Astrocyte (in vitro differentiated cells and primary cell): Measurements from ENCODE around the gene IL19. TPM values are rescaled to one million over a fixed set of nuclear protein-coding genes. Genes with fewer than 3 reads are reported as not detected.

Experiments
- DNase-seq: peaks from one replicate; pipeline ENCODE4 v3.0.0-alpha.2; 2010; ENCODE audit warnings: low read depth
- FAIRE-seq: peaks from 2 replicates; lab custom pipeline; 2011; peaks lifted over from hg19 to GRCh38; lab: Jason Lieb, UNC
- H2AFZ ChIP-seq: 2 replicates; pipeline ENCODE4 v1.6.0; 2012; ENCODE audit warnings: low read depth, low read length, inconsistent platforms
- H3K27ac ChIP-seq: 2 replicates; pipeline ENCODE4 v1.5.1; 2011; ENCODE audit warnings: low read depth, low read length, inconsistent platforms
- H3K27me3 ChIP-seq: 2 replicates; pipeline ENCODE4 v1.6.0; 2011; ENCODE audit warnings: low read length, inconsistent platforms; ENCODE audit not compliant: insufficient read depth
- H3K36me3 ChIP-seq: 2 replicates; pipeline ENCODE4 v1.5.1; 2011; ENCODE audit warnings: low read length, inconsistent platforms; ENCODE audit not compliant: insufficient read depth
- H3K4me1 ChIP-seq: 2 replicates; pipeline ENCODE4 v1.5.1; 2011; ENCODE audit warnings: low read length, inconsistent platforms; ENCODE audit not compliant: insufficient read depth
- H3K4me2 ChIP-seq: 2 replicates; pipeline ENCODE4 v1.6.0; 2012; ENCODE audit warnings: low read length, inconsistent platforms
- H3K4me3 ChIP-seq: 2 replicates; pipeline ENCODE4 v1.5.1; 2011; ENCODE audit warnings: low read depth, mild to moderate bottlenecking, low read length, inconsistent platforms; ENCODE audit not compliant: insufficient read depth
- H3K79me2 ChIP-seq: 2 replicates; pipeline ENCODE4 v1.6.0; 2012; ENCODE audit warnings: mild to moderate bottlenecking, low read length, inconsistent platforms; ENCODE audit not compliant: insufficient read depth
- H3K9ac ChIP-seq: 2 replicates; pipeline ENCODE4 v1.6.0; 2012; ENCODE audit warnings: mild to moderate bottlenecking, low read length, inconsistent platforms
- H3K9me3 ChIP-seq: 2 replicates; pipeline ENCODE4 v1.5.1; 2012; ENCODE audit warnings: low read depth, mild to moderate bottlenecking, low read length, inconsistent platforms; ENCODE audit not compliant: insufficient read depth
- H4K20me1 ChIP-seq: 2 replicates; pipeline ENCODE4 v1.6.0; 2012; ENCODE audit warnings: low read length, inconsistent platforms; ENCODE audit not compliant: insufficient read depth
- H3K27ac Mint-ChIP-seq: one replicate; pipeline ENCODE4 v1.8.0; 2021; ENCODE audit warnings: mild to moderate bottlenecking, mixed read lengths; ENCODE audit not compliant: unreplicated experiment
- H3K27me3 Mint-ChIP-seq: one replicate; pipeline ENCODE4 v1.8.0; 2021; ENCODE audit warnings: low read depth, mixed read lengths; ENCODE audit not compliant: unreplicated experiment
- H3K36me3 Mint-ChIP-seq: one replicate; pipeline ENCODE4 v1.8.0; 2021; ENCODE audit warnings: low read depth, mixed read lengths; ENCODE audit not compliant: unreplicated experiment
- H3K4me1 Mint-ChIP-seq: one replicate; pipeline ENCODE4 v1.8.0; 2021; ENCODE audit warnings: low read depth, mixed read lengths; ENCODE audit not compliant: unreplicated experiment
- H3K4me3 Mint-ChIP-seq: one replicate; pipeline ENCODE4 v1.8.0; 2021; ENCODE audit warnings: mild to moderate bottlenecking, moderate library complexity, mixed read lengths; ENCODE audit not compliant: unreplicated experiment
- H3K9me3 Mint-ChIP-seq: one replicate; pipeline ENCODE4 v1.8.0; 2021; ENCODE audit warnings: mild to moderate bottlenecking, mixed read lengths; ENCODE audit not compliant: unreplicated experiment
- EZH2 ChIP-seq: IDR thresholded peaks from 2 replicates; pipeline ENCODE4 v1.6.1; 2012; ENCODE audit warnings: mild to moderate bottlenecking, low read length, inconsistent platforms; ENCODE audit not compliant: insufficient read depth
- total RNA-seq: library from RNA; stranded (reverse); gene quantifications from 2 replicates; pipeline ENCODE4 v1.2.1, GENCODE V29; 2021
- TF ChIP-seq, protein P1 (sequence below): IDR thresholded peaks from 2 replicates; pipeline ENCODE4 v1.5.1; 2011; ENCODE audit warnings: low read depth, mild to moderate bottlenecking, inconsistent platforms, low read length, moderate library complexity; ENCODE audit not compliant: insufficient read depth

The IL19 gene
- total RNA-seq, 1 donor from 2014 or later, result 0.23 TPM

DNA sequence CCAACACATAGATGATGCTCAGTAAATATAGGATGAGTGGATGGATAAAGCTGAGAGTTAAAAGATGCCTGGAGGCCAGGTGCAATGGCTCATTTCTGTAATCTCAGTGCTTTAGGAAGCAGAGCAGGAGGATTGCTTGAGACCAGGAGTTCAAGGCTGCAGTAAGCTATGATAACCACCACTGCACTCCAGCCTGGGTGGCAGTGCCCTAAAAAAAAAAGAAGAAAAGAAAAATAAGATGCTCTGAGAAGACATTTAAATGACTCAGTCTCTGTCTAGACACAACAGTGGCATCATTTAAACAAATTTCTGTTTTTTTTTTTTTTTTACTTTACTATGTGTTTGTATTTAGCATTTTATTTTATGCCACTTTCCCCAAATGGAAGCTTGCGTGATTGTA, 25.3 kb upstream of the IL19 start:
- no peaks in the 10 kb centered on the region for H3K9me3 Mint-ChIP-seq
- Histone ChIP-seq H3K79me2 (no peaks in the 10 kb centered on the region), H3K4me2 (no peak overlapping the region), H3K4me3 (no peak overlapping the region), H2AFZ (no peak overlapping the region), H3K27ac (no peak overlapping the region), H3K4me1 (no peaks in the 10 kb centered on the region), H4K20me1 (no peaks in the 10 kb centered on the region), H3K36me3 (no peaks in the 10 kb centered on the region), H3K9ac (no peak overlapping the region), H3K27me3 (no peaks in the 10 kb centered on the region), H3K9me3 (no peaks in the 10 kb centered on the region)
- DNase-seq, result no peak
- H3K4me1 Mint-ChIP-seq, result peaks cover 29% of the 10 kb centered on the region
- FAIRE-seq, result no peak
- no peak overlapping the region for H3K4me3 Mint-ChIP-seq
- H3K27me3 Mint-ChIP-seq, result peaks cover 21% of the 10 kb centered on the region
- H3K27ac Mint-ChIP-seq, result no peak overlapping the region
- H3K36me3 Mint-ChIP-seq, result peaks cover 4% of the 10 kb centered on the region
- TF ChIP-seq EZH2, result no peak
- TF ChIP-seq, protein P1, sequence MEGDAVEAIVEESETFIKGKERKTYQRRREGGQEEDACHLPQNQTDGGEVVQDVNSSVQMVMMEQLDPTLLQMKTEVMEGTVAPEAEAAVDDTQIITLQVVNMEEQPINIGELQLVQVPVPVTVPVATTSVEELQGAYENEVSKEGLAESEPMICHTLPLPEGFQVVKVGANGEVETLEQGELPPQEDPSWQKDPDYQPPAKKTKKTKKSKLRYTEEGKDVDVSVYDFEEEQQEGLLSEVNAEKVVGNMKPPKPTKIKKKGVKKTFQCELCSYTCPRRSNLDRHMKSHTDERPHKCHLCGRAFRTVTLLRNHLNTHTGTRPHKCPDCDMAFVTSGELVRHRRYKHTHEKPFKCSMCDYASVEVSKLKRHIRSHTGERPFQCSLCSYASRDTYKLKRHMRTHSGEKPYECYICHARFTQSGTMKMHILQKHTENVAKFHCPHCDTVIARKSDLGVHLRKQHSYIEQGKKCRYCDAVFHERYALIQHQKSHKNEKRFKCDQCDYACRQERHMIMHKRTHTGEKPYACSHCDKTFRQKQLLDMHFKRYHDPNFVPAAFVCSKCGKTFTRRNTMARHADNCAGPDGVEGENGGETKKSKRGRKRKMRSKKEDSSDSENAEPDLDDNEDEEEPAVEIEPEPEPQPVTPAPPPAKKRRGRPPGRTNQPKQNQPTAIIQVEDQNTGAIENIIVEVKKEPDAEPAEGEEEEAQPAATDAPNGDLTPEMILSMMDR, result no peak

DNA sequence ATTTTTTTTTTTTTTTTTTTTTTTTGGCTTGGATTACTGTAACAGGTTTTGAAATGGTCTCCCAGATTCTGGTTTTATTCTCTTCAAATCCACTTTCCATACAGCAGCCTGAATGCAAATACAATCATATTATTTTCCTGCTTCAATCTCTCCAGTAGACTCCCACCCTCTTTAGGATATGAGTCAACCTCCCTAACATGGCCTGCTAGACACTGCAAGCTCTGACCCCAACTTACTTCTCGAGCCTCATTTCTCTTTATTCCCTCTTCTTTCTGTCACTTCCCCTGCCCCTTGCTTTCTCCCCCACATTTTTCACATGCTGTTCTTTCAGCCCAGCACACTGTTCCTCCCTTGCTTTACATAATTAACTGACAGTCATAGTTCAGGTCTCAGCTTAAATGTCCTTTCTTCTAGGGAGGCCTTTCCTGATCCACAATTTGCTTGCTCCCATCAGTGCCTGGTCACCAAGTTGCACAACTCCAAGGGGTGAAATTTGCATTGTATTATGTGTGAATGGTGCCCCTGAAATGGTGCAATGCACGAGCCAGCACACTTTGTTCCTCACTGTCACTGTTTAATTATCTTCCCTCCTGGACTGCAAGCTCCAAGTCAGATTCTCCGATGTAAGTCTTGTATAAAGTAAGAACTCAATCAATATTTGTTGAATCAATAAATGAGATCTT, 22.1 kb upstream of the IL19 start:
- H3K4me2 ChIP-seq, result no peak overlapping the region
- no peak overlapping the region for H3K9ac ChIP-seq
- H3K4me1 ChIP-seq, result no peaks in the 10 kb centered on the region
- DNase-seq (no peak), FAIRE-seq (no peak)
- H3K9me3 Mint-ChIP-seq, result no peaks in the 10 kb centered on the region
- H3K4me3 ChIP-seq, result no peak overlapping the region
- H4K20me1 ChIP-seq, result no peaks in the 10 kb centered on the region
- peaks cover 24% of the 10 kb centered on the region for H3K27me3 Mint-ChIP-seq
- no peaks in the 10 kb centered on the region for H3K9me3 ChIP-seq
- H3K4me3 Mint-ChIP-seq, result no peak overlapping the region
- no peak for TF ChIP-seq EZH2
- TF ChIP-seq, protein P1, result no peak
- H2AFZ ChIP-seq, result no peak overlapping the region
- peaks cover 28% of the 10 kb centered on the region for H3K4me1 Mint-ChIP-seq
- no peaks in the 10 kb centered on the region for H3K27me3 ChIP-seq
- H3K36me3 Mint-ChIP-seq, result no peaks in the 10 kb centered on the region
- H3K79me2 ChIP-seq, result no peaks in the 10 kb centered on the region
- no peaks in the 10 kb centered on the region for H3K36me3 ChIP-seq
- no peak overlapping the region for H3K27ac ChIP-seq
- H3K27ac Mint-ChIP-seq, result no peak overlapping the region

DNA sequence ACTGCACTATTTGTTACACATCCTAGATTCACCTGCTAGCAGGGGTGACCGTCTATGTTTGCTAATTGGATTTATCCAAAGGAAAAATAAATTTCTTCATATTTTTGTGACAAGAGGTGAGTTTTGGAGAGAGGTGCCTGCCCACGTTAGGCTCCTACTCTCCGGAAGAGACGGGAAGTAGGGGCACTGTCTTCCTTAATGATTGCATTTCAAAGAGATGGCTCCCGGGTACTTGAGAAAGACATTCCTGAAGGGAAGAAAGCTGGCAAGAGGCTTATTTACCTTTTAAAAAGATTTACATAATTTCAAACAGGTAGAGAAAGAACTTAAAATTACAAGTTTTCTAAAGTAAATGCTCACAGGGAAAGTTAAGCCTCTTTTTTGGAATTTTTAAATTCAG, 18.7 kb upstream of the IL19 start:
- H3K4me2 ChIP-seq, result no peak overlapping the region
- H4K20me1 ChIP-seq, result no peaks in the 10 kb centered on the region
- no peak overlapping the region for H3K9ac ChIP-seq
- H3K36me3 ChIP-seq, result no peaks in the 10 kb centered on the region
- H2AFZ ChIP-seq, result no peak overlapping the region
- Mint-ChIP-seq H3K4me3 (no peak overlapping the region), H3K4me1 (peaks cover 16% of the 10 kb centered on the region), H3K9me3 (peaks cover 7% of the 10 kb centered on the region), H3K27ac (no peak overlapping the region), H3K36me3 (no peaks in the 10 kb centered on the region), H3K27me3 (peaks cover 19% of the 10 kb centered on the region)
- no peak for TF ChIP-seq EZH2
- TF ChIP-seq, protein P1, result no peak
- H3K27me3 ChIP-seq, result peaks cover 3% of the 10 kb centered on the region
- H3K4me1 ChIP-seq, result no peaks in the 10 kb centered on the region
- FAIRE-seq, result no peak
- H3K9me3 ChIP-seq, result no peaks in the 10 kb centered on the region
- H3K79me2 ChIP-seq, result no peaks in the 10 kb centered on the region
- H3K27ac ChIP-seq, result no peak overlapping the region
- H3K4me3 ChIP-seq, result no peak overlapping the region
- DNase-seq, result no peak
